Sigmoid colon (tissue), 4 donors: ENCODE data around the gene FSD1.

ENCODE experiments used
- POLR2AphosphoS5 ChIP-seq, 4 donors: sonication (generic); formaldehyde crosslinking; IDR thresholded peaks; one replicate each; pipeline ENCODE4 v1.6.1; 2017; ENCODE audit warnings: antibody characterized with exemption in 4 of 4
- TF ChIP-seq, protein P1 (sequence below), 4 experiments: fragments of 450-650 bp in 3 of 4; fragments of 200-600 bp in 1 of 4; IDR thresholded peaks; one replicate each; pipeline ENCODE4 v1.5.1; 2016 to 2019; ENCODE audit warnings: antibody characterized with exemption in 4 of 4, mild to moderate bottlenecking in 3 of 4, moderate library complexity in 2 of 4

DNA sequence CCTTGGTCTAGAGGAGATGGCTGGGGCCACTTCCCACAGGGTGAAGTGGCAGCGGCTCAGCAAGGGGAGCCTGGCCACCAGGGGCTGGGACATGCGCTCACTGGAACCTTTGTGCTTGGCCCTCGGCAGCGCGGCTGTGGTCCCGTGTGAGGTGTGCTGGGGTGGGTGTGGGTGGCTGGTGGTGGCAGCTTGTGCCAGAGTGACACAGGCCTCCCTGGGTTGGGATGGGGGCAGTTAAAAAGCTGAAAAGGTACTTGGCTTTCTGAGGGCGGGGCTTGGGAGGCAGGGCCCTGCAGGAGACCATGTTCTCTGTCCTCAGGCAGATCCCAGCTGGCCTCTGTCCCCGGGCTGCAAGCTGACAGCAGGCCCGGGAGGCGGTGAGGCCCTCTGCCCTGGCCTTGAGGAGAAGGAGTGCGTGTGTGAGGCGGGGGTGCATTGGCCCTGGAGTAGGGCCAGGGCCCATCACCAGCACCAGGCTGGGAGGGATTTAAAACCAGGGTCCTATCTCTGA lies 56.3 kb downstream of the FSD1 start:
- TF ChIP-seq, protein P1, sequence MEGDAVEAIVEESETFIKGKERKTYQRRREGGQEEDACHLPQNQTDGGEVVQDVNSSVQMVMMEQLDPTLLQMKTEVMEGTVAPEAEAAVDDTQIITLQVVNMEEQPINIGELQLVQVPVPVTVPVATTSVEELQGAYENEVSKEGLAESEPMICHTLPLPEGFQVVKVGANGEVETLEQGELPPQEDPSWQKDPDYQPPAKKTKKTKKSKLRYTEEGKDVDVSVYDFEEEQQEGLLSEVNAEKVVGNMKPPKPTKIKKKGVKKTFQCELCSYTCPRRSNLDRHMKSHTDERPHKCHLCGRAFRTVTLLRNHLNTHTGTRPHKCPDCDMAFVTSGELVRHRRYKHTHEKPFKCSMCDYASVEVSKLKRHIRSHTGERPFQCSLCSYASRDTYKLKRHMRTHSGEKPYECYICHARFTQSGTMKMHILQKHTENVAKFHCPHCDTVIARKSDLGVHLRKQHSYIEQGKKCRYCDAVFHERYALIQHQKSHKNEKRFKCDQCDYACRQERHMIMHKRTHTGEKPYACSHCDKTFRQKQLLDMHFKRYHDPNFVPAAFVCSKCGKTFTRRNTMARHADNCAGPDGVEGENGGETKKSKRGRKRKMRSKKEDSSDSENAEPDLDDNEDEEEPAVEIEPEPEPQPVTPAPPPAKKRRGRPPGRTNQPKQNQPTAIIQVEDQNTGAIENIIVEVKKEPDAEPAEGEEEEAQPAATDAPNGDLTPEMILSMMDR (IDR thresholded peaks at IDR 0.05) = no peak
- TF ChIP-seq POLR2AphosphoS5 (IDR thresholded peaks at IDR 0.05) = peak in 2 of 4 donors; percentile 17 to 18
